Spleen (tissue), 11 donors: ENCODE measurements around the gene SHOC2. TPM values are rescaled to one million over a fixed set of nuclear protein-coding genes. Genes with fewer than 3 reads are reported as not detected.

Source experiments
- DNase-seq: peaks from one replicate; pipeline ENCODE4 v3.0.0-alpha.2; 2020
- H3K27ac ChIP-seq, 8 donors: fragments of 200-600 bp; sonication (generic) in 7 of 8; 1 replicate in 4 of 8; 2 replicates in 4 of 8; pipeline versions ENCODE4 v1.5.0 to v1.8.0; 2016 to 2021; ENCODE audit warnings: inconsistent platforms in 4 of 8, mild to moderate bottlenecking in 4 of 8, moderate library complexity in 1 of 8
- H3K27me3 ChIP-seq, 7 donors: fragments of 200-600 bp; sonication (generic) in 6 of 7; replicated peaks in 1 of 7; 1 replicate in 4 of 7; 2 replicates in 3 of 7; pipeline versions ENCODE4 v1.5.0 to v1.8.0; 2016 to 2021; ENCODE audit warnings: inconsistent platforms in 3 of 7, mild to moderate bottlenecking in 1 of 7
- H3K36me3 ChIP-seq, 6 donors: fragments of 200-600 bp; sonication (generic) in 5 of 6; 1 replicate in 4 of 6; 2 replicates in 2 of 6; pipeline versions ENCODE4 v1.5.0 to v1.8.0; 2016 to 2021; ENCODE audit warnings: inconsistent platforms in 2 of 6
- H3K4me1 ChIP-seq, 6 donors: fragments of 200-600 bp; sonication (generic) in 5 of 6; 1 replicate in 3 of 6; 2 replicates in 3 of 6; pipeline versions ENCODE4 v1.5.0 to v1.8.0; 2016 to 2021; ENCODE audit warnings: inconsistent platforms in 3 of 6
- H3K4me3 ChIP-seq, 8 donors: fragments of 200-600 bp; sonication (generic) in 7 of 8; 1 replicate in 4 of 8; 2 replicates in 4 of 8; pipeline versions ENCODE4 v1.5.0 to v1.8.0; 2016 to 2021; ENCODE audit warnings: inconsistent platforms in 4 of 8, mild to moderate bottlenecking in 4 of 8, moderate library complexity in 2 of 8
- H3K9me3 ChIP-seq, 8 donors: fragments of 200-600 bp; sonication (generic) in 7 of 8; 1 replicate in 4 of 8; 2 replicates in 4 of 8; pipeline versions ENCODE4 v1.5.0 to v1.8.0; 2016 to 2021; ENCODE audit warnings: inconsistent platforms in 4 of 8
- CTCF ChIP-seq, 11 experiments: fragments of 200-600 bp in 7 of 11; fragments of 450-650 bp in 4 of 11; sonication (generic) in 4 of 11; IDR thresholded peaks in 8 of 11; conservative IDR thresholded peaks in 3 of 11; 1 replicate in 7 of 11; 2 replicates in 4 of 11; pipeline versions ENCODE4 v1.4.0 to v1.8.0; 2016 to 2021; ENCODE audit warnings: antibody characterized with exemption in 11 of 11, inconsistent platforms in 4 of 11, mild to moderate bottlenecking in 1 of 11
- POLR2A ChIP-seq, 3 donors: fragments of 450-650 bp; IDR thresholded peaks; one replicate each; pipeline ENCODE4 v1.5.1; 2017; ENCODE audit warnings: antibody characterized with exemption in 3 of 3, mild to moderate bottlenecking in 1 of 3
- POLR2AphosphoS5 ChIP-seq, 3 donors: sonication (generic); formaldehyde crosslinking; IDR thresholded peaks; one replicate each; pipeline ENCODE4 v1.5.1; 2017; ENCODE audit warnings: antibody characterized with exemption in 3 of 3
- WGBS, 5 donors: extraction: QIAGEN DNeasy Blood & Tissue Kit in 3 of 5; methylation state at CpG; one replicate each; pipeline versions ENCODE4 v1.1.5 to v1.1.7; 2013 to 2018; 5-methylcytosine and 5-hydroxymethylcytosine counted together
- intact Hi-C: fragments of 100-400 bp; cut with DNase I; formaldehyde crosslinking; loops from one replicate; pipeline ENCODE4 v1.15.0; 2023; ENCODE audit warnings: low total_unique reads
- polyA plus RNA-seq, 3 donors: library from polyadenylated mRNA; stranded (reverse); fragments of 200-250 nt; gene quantifications; one replicate each; pipeline ENCODE4 v1.2.1, GENCODE V29; 2013
- total RNA-seq, 7 donors: library from RNA; depleted of rRNA in 3 of 7; stranded (reverse); fragments of >200 nt in 3 of 7; fragmentation: NEBNext Ultra II Directional in 4 of 7; extraction: Animal tissue kit (Norgen Biotek cat#: 25700) in 4 of 7; gene quantifications; one replicate each; pipeline versions ENCODE4 v1.1.0 to v1.2.1, GENCODE V29; 2016 to 2021
- donor health status: healthy with polysubstance abuse.
- donor health status: DM: no; HTN: no; CAD: no; lungs with moderate emphysema.
- donor health status: DM: no; HTN: no; CAD: no.
- donor health status: Bipolar disorder and iron deficiency.
- donor health status: healthy.
- donor health status: DM: no; HTN: no; CAD: no.
- donor health status: DM: yes; HTN: yes; CAD: no.

Gene SHOC2
- total and polyA plus RNA-seq, 10 donors, result 17.6 to 80.4 (median 64.6) TPM

- 89 to 100% (median 98%) methylated on average over 1 of the region's 1 CpG for WGBS, 5 donors
Observed at GRCh38 chr10:111004016-111004415, 84.6 kb downstream of the SHOC2 start.

GRCh38 chr10:111007486-111007885 lies 88.1 kb downstream of the SHOC2 start:
- no peak for DNase-seq
- 82 to 95% (median 92%) methylated on average over 2 of the region's 2 CpGs for WGBS, 5 donors
- H3K27me3 ChIP-seq, result no peaks in the 10 kb centered on the region
- H3K27ac ChIP-seq, result no peak overlapping the region
- H3K36me3 ChIP-seq, result peaks cover 0 to 100% (median 54%) of the 10 kb centered on the region in 6 donors
- TF ChIP-seq CTCF (IDR thresholded peaks at IDR 0.05 in 8 of 11, conservative IDR thresholded peaks at IDR 0.05 in 3 of 11) (no peak), POLR2A (IDR thresholded peaks at IDR 0.05) (no peak)
- H3K4me1 ChIP-seq, result no peaks in the 10 kb centered on the region
- H3K9me3 ChIP-seq, result no peaks in the 10 kb centered on the region
- intact Hi-C loops, result no loop called here
- H3K4me3 ChIP-seq, result no peak overlapping the region

More at GRCh38 chr10:111004016-111004415, 84.6 kb downstream of the SHOC2 start:
- peaks cover 0 to 90% (median 38%) of the 10 kb centered on the region in 6 donors for H3K36me3 ChIP-seq
- H3K27ac ChIP-seq, result no peak overlapping the region
- H3K4me1 ChIP-seq, result no peaks in the 10 kb centered on the region
- H3K27me3 ChIP-seq, result no peaks in the 10 kb centered on the region
- TF ChIP-seq POLR2AphosphoS5 (IDR thresholded peaks at IDR 0.05), result no peak
- TF ChIP-seq CTCF (IDR thresholded peaks at IDR 0.05 in 8 of 11, conservative IDR thresholded peaks at IDR 0.05 in 3 of 11), result no peak
- no peak for TF ChIP-seq POLR2A (IDR thresholded peaks at IDR 0.05)
- intact Hi-C loops, result no loop called here
- H3K9me3 ChIP-seq, result no peaks in the 10 kb centered on the region
- H3K4me3 ChIP-seq, result no peak overlapping the region
- no peak for DNase-seq

- H3K4me3 ChIP-seq, result no peak overlapping the region
- no peaks in the 10 kb centered on the region for H3K9me3 ChIP-seq
- intact Hi-C loops, result no loop called here
- H3K4me1 ChIP-seq, result no peaks in the 10 kb centered on the region
- H3K36me3 ChIP-seq, result peaks cover 0 to 91% (median 28%) of the 10 kb centered on the region in 6 donors
- no peak for TF ChIP-seq POLR2AphosphoS5 (IDR thresholded peaks at IDR 0.05)
- no peak for TF ChIP-seq POLR2A (IDR thresholded peaks at IDR 0.05)
- no peak for TF ChIP-seq CTCF (IDR thresholded peaks at IDR 0.05 in 8 of 11, conservative IDR thresholded peaks at IDR 0.05 in 3 of 11)
- H3K27me3 ChIP-seq, result no peaks in the 10 kb centered on the region
- DNase-seq, result no peak
- H3K27ac ChIP-seq, result no peak overlapping the region
- whole genome bisulfite sequencing, 5 donors, result 47 to 83% (median 73%) methylated on average over 1 of the region's 1 CpG
Observed at GRCh38 chr10:111015181-111015580, 95.8 kb downstream of the SHOC2 start.

DNA sequence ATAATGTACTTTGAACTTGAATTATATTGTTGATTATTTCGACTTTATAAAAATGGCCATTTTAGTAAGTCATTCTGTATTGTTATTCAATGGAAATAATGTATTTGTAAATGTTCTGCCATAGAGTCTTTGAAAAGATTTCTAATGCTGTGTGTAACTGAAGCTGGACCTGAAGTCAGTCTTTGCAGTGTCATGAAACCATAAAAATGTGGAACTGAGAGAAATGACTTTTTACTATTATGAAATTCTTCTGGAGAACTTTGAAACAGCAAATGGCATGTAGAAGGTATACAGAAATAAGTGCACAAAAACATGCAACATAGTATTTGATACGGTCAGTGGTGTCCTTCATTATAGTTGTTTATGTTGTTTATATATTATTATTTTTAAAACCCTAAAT lies 97.7 kb downstream of the SHOC2 start:
- DNase-seq, result no peak
- no peaks in the 10 kb centered on the region for H3K27me3 ChIP-seq
- no peak overlapping the region for H3K27ac ChIP-seq
- no peaks in the 10 kb centered on the region for H3K9me3 ChIP-seq
- intact Hi-C loops, result no loop called here
- 44 to 85% (median 62%) methylated on average over 2 of the region's 2 CpGs for WGBS, 5 donors
- H3K4me1 ChIP-seq, result no peaks in the 10 kb centered on the region
- TF ChIP-seq POLR2A (IDR thresholded peaks at IDR 0.05), result no peak
- TF ChIP-seq POLR2AphosphoS5 (IDR thresholded peaks at IDR 0.05), result no peak
- TF ChIP-seq CTCF (IDR thresholded peaks at IDR 0.05 in 8 of 11, conservative IDR thresholded peaks at IDR 0.05 in 3 of 11), result no peak
- no peak overlapping the region for H3K4me3 ChIP-seq
- H3K36me3 ChIP-seq, result peaks cover 0 to 89% (median 19%) of the 10 kb centered on the region in 6 donors
